Thyroid gland (tissue), 4 donors: ENCODE data around the gene KANSL1L. TPM values are rescaled to one million over a fixed set of nuclear protein-coding genes. Genes with fewer than 3 reads are reported as not detected.

ENCODE experiments used
- DNase-seq, 2 donors: peaks; one replicate each; pipeline ENCODE4 v3.0.0-alpha.2; 2019
- H3K27ac ChIP-seq, 3 donors: fragments of 200-600 bp; sonication (generic); 1 replicate in 2 of 3; 2 replicates in 1 of 3; pipeline ENCODE4 v1.5.1; 2016 to 2019; ENCODE audit warnings: mild to moderate bottlenecking in 1 of 3, moderate library complexity in 1 of 3
- H3K27me3 ChIP-seq: fragments of 200-600 bp; sonication (generic); one replicate; pipeline ENCODE4 v1.5.1; 2019
- H3K36me3 ChIP-seq, 2 donors: fragments of 200-600 bp; sonication (generic); one replicate each; pipeline ENCODE4 v1.5.1; 2016 to 2019
- H3K4me1 ChIP-seq, 2 donors: fragments of 200-600 bp; sonication (generic); one replicate each; pipeline ENCODE4 v1.5.1; 2017 to 2019
- H3K4me3 ChIP-seq, 3 donors: fragments of 200-600 bp; sonication (generic); replicated peaks in 1 of 3; 1 replicate in 2 of 3; 2 replicates in 1 of 3; pipeline ENCODE4 v1.5.1; 2016; ENCODE audit warnings: mild to moderate bottlenecking in 1 of 3
- H3K9me3 ChIP-seq: fragments of 200-600 bp; sonication (generic); one replicate; pipeline ENCODE4 v1.5.1; 2017
- CTCF ChIP-seq, 6 experiments: fragments of 200-600 bp in 3 of 6; fragments of 450-650 bp in 3 of 6; sonication (generic) in 3 of 6; IDR thresholded peaks; one replicate each; pipeline ENCODE4 v1.5.1; 2016 to 2019; ENCODE audit warnings: antibody characterized with exemption in 6 of 6, mild to moderate bottlenecking in 2 of 6, inconsistent platforms in 1 of 6, moderate library complexity in 1 of 6
- POLR2A ChIP-seq, 2 donors: fragments of 450-650 bp; IDR thresholded peaks; one replicate each; pipeline ENCODE4 v1.6.1; 2017; ENCODE audit warnings: antibody characterized with exemption in 2 of 2, mild to moderate bottlenecking in 2 of 2, moderate library complexity in 1 of 2
- WGBS, 2 donors: methylation state at CpG; one replicate each; pipeline ENCODE4 v1.1.5; 2017; 5-methylcytosine and 5-hydroxymethylcytosine counted together
- intact Hi-C: fragments of 100-400 bp; cut with DNase I; formaldehyde crosslinking; loops from one replicate; pipeline ENCODE4 v1.15.1; 2023
- total RNA-seq, 4 donors: library from RNA; depleted of rRNA; stranded (reverse); fragments of >200 nt; gene quantifications; one replicate each; pipeline ENCODE4 v1.2.3, GENCODE V29; 2016

KANSL1L gene
- total RNA-seq, 4 donors from 2014 or later: 75.8 to 154 (median 96.9) TPM

GRCh38 chr2:210203147-210203546 is 31.9 kb upstream of the KANSL1L start:
- WGBS, 2 donors: 89 to 91% methylated on average over 1 of the region's 1 CpG
- Histone ChIP-seq H3K4me1 (peaks cover 17 to 27% of the 10 kb centered on the region in 2 donors), H3K27ac (peak overlapping the region in 1 of 3 donors; percentile 38), H3K36me3 (no peaks in the 10 kb centered on the region), H3K9me3 (no peaks in the 10 kb centered on the region), H3K4me3 (no peak overlapping the region), H3K27me3 (no peaks in the 10 kb centered on the region)
- DNase-seq: no peak
- intact Hi-C loops: no loop called here
- TF ChIP-seq CTCF (IDR thresholded peaks at IDR 0.05) (no peak), POLR2A (IDR thresholded peaks at IDR 0.05) (no peak)

GRCh38 chr2:210199854-210200253 is 28.6 kb upstream of the KANSL1L start:
- TF ChIP-seq CTCF (IDR thresholded peaks at IDR 0.05) (no peak), POLR2A (IDR thresholded peaks at IDR 0.05) (no peak)
- Histone ChIP-seq H3K9me3 (no peaks in the 10 kb centered on the region), H3K27ac (peak overlapping the region; percentile 31 to 65 (median 57)), H3K4me1 (peaks cover 17 to 27% of the 10 kb centered on the region in 2 donors), H3K27me3 (no peaks in the 10 kb centered on the region), H3K4me3 (no peak overlapping the region), H3K36me3 (no peaks in the 10 kb centered on the region)
- intact Hi-C loops: loop anchor here (5.0 kb wide), 1 partner anchor 223 kb away; no protein-coding TSS in a partner anchor
- 50 to 59% methylated on average over 3 of the region's 3 CpGs for WGBS, 2 donors
- DNase-seq: peak; percentile 18 to 37

- no peak for DNase-seq
These were observed 28.1 kb upstream of the KANSL1L start for GRCh38 chr2:210199186-210199765.

GRCh38 chr2:210198326-210198725 is 27.1 kb upstream of the KANSL1L start:
- Histone ChIP-seq H3K27ac (no peak overlapping the region), H3K36me3 (no peaks in the 10 kb centered on the region), H3K27me3 (no peaks in the 10 kb centered on the region), H3K9me3 (no peaks in the 10 kb centered on the region), H3K4me3 (no peak overlapping the region), H3K4me1 (peaks cover 17 to 27% of the 10 kb centered on the region in 2 donors)
- no peak for DNase-seq
- no peak for TF ChIP-seq CTCF (IDR thresholded peaks at IDR 0.05)
- TF ChIP-seq POLR2A (IDR thresholded peaks at IDR 0.05): no peak
- 16 to 34% methylated on average over 1 of the region's 1 CpG for WGBS, 2 donors
- intact Hi-C loops: loop anchor here (5.0 kb wide), 1 partner anchor 221 kb away; no protein-coding TSS in a partner anchor

More at GRCh38 chr2:210199186-210199765, 28.1 kb upstream of the KANSL1L start:
- peak overlapping the region; percentile 31 to 65 (median 57) for H3K27ac ChIP-seq
- no peak overlapping the region for H3K4me3 ChIP-seq
- H3K4me1 ChIP-seq: peaks cover 17 to 27% of the 10 kb centered on the region in 2 donors
- H3K36me3 ChIP-seq: no peaks in the 10 kb centered on the region
- intact Hi-C loops: loop anchor here (5.0 kb wide), 1 partner anchor 222 kb away; no protein-coding TSS in a partner anchor
- no peaks in the 10 kb centered on the region for H3K9me3 ChIP-seq
- TF ChIP-seq CTCF (IDR thresholded peaks at IDR 0.05) (peak in 5 of 6 experiments; percentile 32 to 71 (median 56)), POLR2A (IDR thresholded peaks at IDR 0.05) (no peak)
- H3K27me3 ChIP-seq: no peaks in the 10 kb centered on the region

GRCh38 chr2:210197720-210198119 is 26.5 kb upstream of the KANSL1L start:
- Histone ChIP-seq H3K4me3 (no peak overlapping the region), H3K9me3 (no peaks in the 10 kb centered on the region), H3K27me3 (no peaks in the 10 kb centered on the region), H3K36me3 (no peaks in the 10 kb centered on the region), H3K27ac (no peak overlapping the region), H3K4me1 (peaks cover 17 to 27% of the 10 kb centered on the region in 2 donors)
- 87 to 90% methylated on average over 2 of the region's 2 CpGs for WGBS, 2 donors
- no peak for TF ChIP-seq POLR2A (IDR thresholded peaks at IDR 0.05)
- no peak for DNase-seq
- intact Hi-C loops: loop anchor here (5.0 kb wide), 1 partner anchor 220 kb away; no protein-coding TSS in a partner anchor
